SK-N-DZ (cell line): ENCODE data around the gene TAF11L2.
"Not testable (repeated sequence)": the region's sequence is repeated elsewhere in the genome, so short reads cannot be mapped to it uniquely, and the experiment has no call there.

Experiments used
- DNase-seq: peaks from one replicate; pipeline ENCODE4 v3.0.0-alpha.2; 2015; ENCODE audit warnings: low spot score
- small RNA-seq, 2 experiments: library from RNA; depleted of rRNA; stranded (forward); fragments of <200 nt; gene quantifications; one replicate each; pipeline ENCODE3, GENCODE V24; 2014

Gene TAF11L2

GRCh38 chr5:17526504-17526903 is 28.5 kb downstream of the TAF11L2 start:
- DNase-seq: not testable (repeated sequence)

- DNase-seq: not testable (repeated sequence)
Measured at GRCh38 chr5:17528369-17528768, 30.3 kb downstream of the TAF11L2 start, which contains the start of gene TAF11L6. TAF11L6 (plus strand) TSS chr5:17528669.

Small RNA genes within 50 kb of the gene (small RNA-seq; reads per million reads assigned to genes)
- gene AC106774.3: 0 to 0.03 reads per million in 2 experiments
